ENCODE results near the gene SDE2.
"Not testable (repeated sequence)": the region's sequence is repeated elsewhere in the genome, so short reads cannot be mapped to it uniquely, and the experiment has no call there.

SDE2 gene

DNA sequence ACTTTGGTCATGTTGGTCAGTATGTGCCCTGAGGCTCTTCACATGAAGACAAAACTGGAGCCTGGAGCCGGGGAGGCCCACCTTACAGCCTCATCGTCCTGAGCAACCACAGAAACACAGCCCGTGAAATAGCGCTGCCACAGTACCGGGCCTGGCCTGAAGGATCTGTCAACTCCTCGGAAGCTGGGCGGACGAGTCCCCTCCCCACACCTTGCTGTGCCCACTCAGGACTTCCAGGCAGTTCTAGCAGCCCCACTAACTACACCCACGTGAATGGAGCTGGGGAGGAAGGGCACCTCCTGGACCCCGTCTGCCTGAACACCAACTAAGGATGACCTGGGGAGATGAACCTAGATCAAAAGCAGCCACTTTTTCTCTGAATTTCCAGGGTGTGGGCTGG is 24.7 kb downstream of the SDE2 start:
- DNase-seq, result no peak

- peak; percentile 42 for DNase-seq
These were observed 26.0 kb downstream of the SDE2 start for GRCh38 chr1:225973158-225973557.

GRCh38 chr1:225972344-225973152 is 26.6 kb downstream of the SDE2 start:
- no peak for DNase-seq

- not testable (repeated sequence) for DNase-seq
These were observed 28.5 kb downstream of the SDE2 start for GRCh38 chr1:225970592-225971157.

- not testable (repeated sequence) for DNase-seq
These were observed 29.4 kb downstream of the SDE2 start for GRCh38 chr1:225969751-225970150.

- DNase-seq, result no peak
These were observed 33.9 kb downstream of the SDE2 start for GRCh38 chr1:225965231-225965630.

DNA sequence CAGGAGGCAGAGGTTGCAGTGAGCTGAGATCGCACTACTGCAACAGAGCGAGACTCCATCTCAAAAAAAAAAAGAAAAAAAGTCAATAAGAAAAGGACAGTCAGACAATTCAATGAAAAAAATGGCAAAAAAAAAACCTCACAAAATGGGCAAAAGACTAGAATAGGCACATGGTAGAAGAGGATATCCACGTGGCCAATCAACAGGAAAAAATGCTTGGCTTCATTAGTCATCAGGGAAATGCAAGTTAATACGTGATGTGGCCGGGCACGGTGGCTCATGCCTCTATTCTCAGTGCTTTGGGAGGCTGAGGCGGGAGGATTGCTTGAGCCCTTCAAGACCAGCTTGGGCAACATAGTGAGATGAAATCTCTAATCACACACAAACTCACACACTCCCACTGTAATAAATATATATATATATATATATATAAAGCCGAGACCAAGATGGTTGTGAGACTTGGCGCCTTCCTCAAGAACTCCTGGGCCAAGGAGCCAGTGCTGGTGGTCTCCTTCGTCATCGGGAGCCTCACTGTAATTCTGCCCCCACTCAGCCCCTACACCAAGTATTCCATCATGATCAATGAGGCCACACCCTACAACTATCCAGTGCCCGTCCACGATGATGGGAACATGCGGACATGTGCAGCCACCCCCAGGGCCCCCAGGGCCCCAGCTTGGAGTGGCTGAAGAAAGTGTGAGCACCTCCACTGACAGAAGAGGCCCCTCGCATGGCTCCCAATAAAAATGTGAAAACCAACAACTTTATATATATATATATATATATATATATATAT is 35.2 kb downstream of the SDE2 start:
- no peak for DNase-seq

- DNase-seq, result peak; percentile 78
These were observed 36.6 kb downstream of the SDE2 start for GRCh38 chr1:225962440-225962975.

DNA sequence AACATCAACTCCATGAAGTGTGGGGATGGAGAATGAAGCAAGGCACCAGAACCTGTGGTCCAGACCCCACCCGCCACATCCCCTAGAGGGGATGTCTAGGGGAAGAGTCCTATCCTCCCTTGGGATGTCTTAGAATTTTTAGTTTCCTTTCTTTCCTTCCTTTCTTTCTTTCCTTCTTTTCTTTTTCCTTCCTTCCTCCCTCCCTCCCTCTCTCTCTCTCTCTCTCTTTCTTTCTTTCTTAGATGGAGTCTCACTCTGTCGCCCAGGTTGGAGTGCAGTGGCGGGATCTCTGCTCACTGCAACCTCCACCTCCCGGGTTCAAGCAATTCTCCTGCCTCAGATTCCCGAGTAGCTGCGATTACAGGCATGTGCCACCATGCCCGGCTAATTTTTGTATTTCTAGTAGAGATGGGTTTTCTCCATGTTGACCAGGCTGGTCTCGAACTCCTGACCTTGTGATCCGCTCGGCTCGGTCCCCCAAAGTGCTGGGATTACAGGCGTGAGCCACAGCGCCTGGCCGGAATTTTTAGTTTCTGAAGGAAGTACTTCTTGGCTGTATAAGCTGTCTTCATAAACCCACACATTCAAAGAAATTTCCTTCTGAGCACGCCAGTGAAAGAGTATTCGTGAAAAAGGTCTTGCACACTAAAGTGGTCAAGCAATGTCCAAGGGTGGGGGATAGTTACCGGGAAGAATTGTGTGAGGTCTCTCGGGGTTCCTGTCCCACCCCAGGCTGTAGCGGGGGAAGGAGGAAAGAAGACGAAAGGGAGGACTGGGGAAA is 37.3 kb downstream of the SDE2 start:
- DNase-seq, result no peak

GRCh38 chr1:225958041-225958440 is 41.1 kb downstream of the SDE2 start:
- DNase-seq, result no peak

DNA sequence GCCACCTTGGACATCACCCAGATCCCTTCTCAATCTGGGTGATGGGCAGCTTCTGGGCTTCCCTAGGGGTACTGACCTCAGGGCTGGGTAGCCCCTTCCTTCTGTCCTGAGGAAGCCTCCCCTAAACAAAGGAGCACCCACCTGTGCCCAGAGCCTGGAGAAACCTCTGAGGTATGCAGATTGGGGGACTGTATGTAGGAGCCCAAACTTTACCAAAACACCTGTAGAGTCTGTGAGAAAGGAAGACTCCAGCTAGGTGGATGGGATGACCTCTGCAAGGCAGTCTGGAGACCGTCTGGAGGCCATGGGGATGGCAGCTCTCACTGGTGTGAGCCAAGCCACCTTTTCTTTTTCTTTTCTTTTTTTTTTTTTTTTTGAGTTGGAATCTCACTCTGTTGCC is 44.4 kb downstream of the SDE2 start:
- no peak for DNase-seq

DNA sequence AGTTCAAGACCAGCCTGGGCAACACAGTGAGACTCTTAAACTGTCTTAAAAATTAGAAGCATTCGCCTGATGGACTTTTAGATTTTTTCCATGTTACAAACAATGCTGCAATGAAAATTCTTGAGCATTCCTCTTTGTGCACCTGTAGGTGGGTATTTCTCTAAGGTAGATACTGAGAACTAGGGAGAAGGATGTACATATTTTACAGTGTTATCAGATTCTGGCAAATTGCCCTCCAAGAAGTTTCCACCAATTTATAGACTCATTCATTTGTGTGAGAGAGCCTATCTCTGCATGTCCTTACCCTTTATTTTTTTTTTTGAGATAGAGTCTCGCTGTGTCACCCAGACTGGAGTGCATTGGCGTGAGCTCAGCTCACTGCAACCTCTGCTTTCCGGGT is 45.8 kb downstream of the SDE2 start:
- peak; percentile 41 for DNase-seq

- DNase-seq, result peak; percentile 51
These were observed 48.1 kb downstream of the SDE2 start for GRCh38 chr1:225950905-225951497.

- DNase-seq, result no peak
These were observed 50.1 kb downstream of the SDE2 start for GRCh38 chr1:225949041-225949440.

- no peak for DNase-seq
These were observed 52.3 kb downstream of the SDE2 start for GRCh38 chr1:225946803-225947202.

GRCh38 chr1:225946082-225946620 is 53.0 kb downstream of the SDE2 start:
- no peak for DNase-seq

- no peak for DNase-seq
These were observed 53.6 kb downstream of the SDE2 start for GRCh38 chr1:225945564-225945963.

GRCh38 chr1:225944951-225945350 is 54.2 kb downstream of the SDE2 start:
- no peak for DNase-seq

- DNase-seq, result no peak
These were observed 54.8 kb downstream of the SDE2 start for GRCh38 chr1:225944387-225944786.

GRCh38 chr1:225943582-225943981 is 55.6 kb downstream of the SDE2 start:
- no peak for DNase-seq

DNA sequence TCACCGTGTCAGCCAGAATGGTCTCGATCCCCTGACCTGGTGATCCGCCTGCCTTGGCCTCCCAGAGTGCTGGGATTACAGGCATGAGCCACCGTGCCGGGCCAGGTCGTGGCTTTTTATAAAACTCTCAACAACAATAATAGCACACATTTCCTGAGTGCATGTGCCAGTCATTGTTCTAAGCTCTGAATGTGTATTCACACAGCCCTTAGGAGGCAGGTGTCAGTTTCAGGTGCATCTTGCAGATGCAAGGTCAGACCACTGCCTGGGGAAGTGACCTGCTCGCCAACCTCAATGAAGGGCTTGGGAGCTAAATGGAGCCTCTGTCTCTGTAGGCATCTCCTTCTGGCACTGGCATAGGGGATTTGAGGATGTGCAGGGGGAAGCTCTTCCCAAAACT is 56.6 kb downstream of the SDE2 start:
- no peak for DNase-seq

- DNase-seq, result no peak
These were observed 57.3 kb downstream of the SDE2 start for GRCh38 chr1:225941942-225942222.

Data from hematopoietic multipotent progenitor cell treated with erythropoietin and hydrocortisone succinate and interleukin-3 and kit ligand, for 6 days (in vitro differentiated cells).